ENCODE results near the gene GEMIN8.

GEMIN8 gene

GRCh38 chrX:13994104-13994503 is 35.6 kb downstream of the GEMIN8 start:
- H3K4me2 ChIP-seq (ENCODE audit: low read length) = no peak overlapping the region
- no peaks in the 10 kb centered on the region for H3F3A ChIP-seq (ENCODE audit: control insufficient read depth, insufficient read depth)
- no peaks in the 10 kb centered on the region for H4K20me1 ChIP-seq (ENCODE audit: control insufficient read depth, insufficient read depth, low read depth, low read length)
- H3K9me3 ChIP-seq (ENCODE audit: control insufficient read depth, insufficient read depth, low read length) = no peaks in the 10 kb centered on the region
- no peaks in the 10 kb centered on the region for H3K27me3 ChIP-seq (ENCODE audit: control insufficient read depth, low read length)
- no peaks in the 10 kb centered on the region for H3K9me2 ChIP-seq (replicated peaks; ENCODE audit: control insufficient read depth, low read length)
- no peak overlapping the region for H3K27ac ChIP-seq (ENCODE audit: low read depth, low read length)
- no peak for TF ChIP-seq EZH2phosphoT487 (IDR thresholded peaks at IDR 0.05; ENCODE audit: borderline replicate concordance, low read length)
- TF ChIP-seq CTCF (IDR thresholded peaks at IDR 0.05; ENCODE audit: low read depth, low read length, poor library complexity, severe bottlenecking) = no peak
- no peak overlapping the region for H3K4me3 ChIP-seq (ENCODE audit: low read length)
- no peaks in the 10 kb centered on the region for H3K79me2 ChIP-seq (ENCODE audit: control insufficient read depth, low read length)
- H3K36me3 ChIP-seq (ENCODE audit: control insufficient read depth, low read length) = no peaks in the 10 kb centered on the region
- no peaks in the 10 kb centered on the region for H3K4me1 ChIP-seq (ENCODE audit: control insufficient read depth, low read length)

- H3K4me1 ChIP-seq (ENCODE audit: control insufficient read depth, low read length) = no peaks in the 10 kb centered on the region
- no peaks in the 10 kb centered on the region for H3K79me2 ChIP-seq (ENCODE audit: control insufficient read depth, low read length)
- no peaks in the 10 kb centered on the region for H3F3A ChIP-seq (ENCODE audit: control insufficient read depth, insufficient read depth)
- no peak overlapping the region for H3K4me3 ChIP-seq (ENCODE audit: low read length)
- no peaks in the 10 kb centered on the region for H3K36me3 ChIP-seq (ENCODE audit: control insufficient read depth, low read length)
- no peaks in the 10 kb centered on the region for H3K9me2 ChIP-seq (replicated peaks; ENCODE audit: control insufficient read depth, low read length)
- no peak for TF ChIP-seq CTCF (IDR thresholded peaks at IDR 0.05; ENCODE audit: low read depth, low read length, poor library complexity, severe bottlenecking)
- no peak for TF ChIP-seq EZH2phosphoT487 (IDR thresholded peaks at IDR 0.05; ENCODE audit: borderline replicate concordance, low read length)
- no peak overlapping the region for H3K27ac ChIP-seq (ENCODE audit: low read depth, low read length)
- H3K27me3 ChIP-seq (ENCODE audit: control insufficient read depth, low read length) = no peaks in the 10 kb centered on the region
- H3K4me2 ChIP-seq (ENCODE audit: low read length) = no peak overlapping the region
- H4K20me1 ChIP-seq (ENCODE audit: control insufficient read depth, insufficient read depth, low read depth, low read length) = no peaks in the 10 kb centered on the region
- H3K9me3 ChIP-seq (ENCODE audit: control insufficient read depth, insufficient read depth, low read length) = no peaks in the 10 kb centered on the region
Measured at GRCh38 chrX:13990126-13990800, 39.4 kb downstream of the GEMIN8 start.

DNA sequence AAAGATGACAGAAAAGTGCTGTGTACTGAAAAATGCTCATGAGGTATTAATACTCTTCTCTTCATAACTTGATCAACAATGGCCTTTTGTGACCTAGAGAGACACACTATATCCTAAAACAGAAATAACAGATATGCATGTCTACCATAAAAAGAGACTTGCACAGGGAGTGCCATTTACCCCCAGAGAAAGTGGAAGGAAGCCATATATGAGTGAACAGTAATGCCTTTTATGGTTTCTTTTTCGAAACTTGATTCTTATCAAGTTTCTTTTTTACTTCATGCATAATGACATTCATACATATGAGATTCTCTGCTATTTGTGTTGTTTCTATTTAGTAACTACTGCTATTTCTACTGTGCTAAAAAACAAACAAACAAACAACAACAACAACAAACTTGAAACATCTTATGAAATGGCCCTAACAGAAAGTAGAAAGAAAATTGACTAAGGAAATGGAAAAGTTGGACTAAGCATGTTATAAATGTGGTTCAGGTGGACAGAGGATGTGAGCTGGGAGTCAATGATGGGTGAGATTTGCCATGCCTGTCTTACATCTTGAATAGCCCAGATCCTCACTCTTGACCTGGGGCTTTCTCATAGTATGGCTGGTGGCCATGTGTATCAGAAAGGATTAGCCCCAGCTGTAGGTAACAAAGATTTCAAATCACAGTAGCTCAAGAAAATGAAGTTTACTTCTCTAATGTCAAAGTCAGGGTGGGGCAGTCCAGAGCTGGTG is 43.8 kb downstream of the GEMIN8 start:
- Histone ChIP-seq H3F3A (ENCODE audit: control insufficient read depth, insufficient read depth) (no peaks in the 10 kb centered on the region), H3K4me2 (ENCODE audit: low read length) (no peak overlapping the region), H3K4me1 (ENCODE audit: control insufficient read depth, low read length) (peaks cover 5% of the 10 kb centered on the region; the same call in 1 of the 2 replicates), H3K9me3 (ENCODE audit: control insufficient read depth, insufficient read depth, low read length) (no peaks in the 10 kb centered on the region), H3K27ac (ENCODE audit: low read depth, low read length) (no peak overlapping the region), H3K36me3 (ENCODE audit: control insufficient read depth, low read length) (no peaks in the 10 kb centered on the region), H3K9me2 (replicated peaks; ENCODE audit: control insufficient read depth, low read length) (no peaks in the 10 kb centered on the region), H3K4me3 (ENCODE audit: low read length) (no peak overlapping the region), H3K27me3 (ENCODE audit: control insufficient read depth, low read length) (no peaks in the 10 kb centered on the region), H4K20me1 (ENCODE audit: control insufficient read depth, insufficient read depth, low read depth, low read length) (no peaks in the 10 kb centered on the region), H3K79me2 (ENCODE audit: control insufficient read depth, low read length) (no peaks in the 10 kb centered on the region)
- no peak for TF ChIP-seq CTCF (IDR thresholded peaks at IDR 0.05; ENCODE audit: low read depth, low read length, poor library complexity, severe bottlenecking)
- TF ChIP-seq EZH2phosphoT487 (IDR thresholded peaks at IDR 0.05; ENCODE audit: borderline replicate concordance, low read length) = no peak

All from DOHH2 (cell line).